NB4 (cell line): ENCODE data around the gene CLTA.

ENCODE experiments used
- DNase-seq: peaks from one replicate; pipeline ENCODE4 v3.0.0; 2010; ENCODE audit warnings: low read depth
- H3K4me3 ChIP-seq: one replicate; pipeline ENCODE4 v1.5.1; 2011; ENCODE audit warnings: mild to moderate bottlenecking, low read depth, low read length, moderate library complexity
- CTCF ChIP-seq: IDR thresholded peaks from one replicate; pipeline ENCODE4 v1.5.1; 2012; ENCODE audit warnings: low read depth, low read length
- MAX ChIP-seq: IDR thresholded peaks from 2 replicates; pipeline ENCODE4 v1.6.1; 2011; ENCODE audit warnings: low read depth, low read length
- MYC ChIP-seq: IDR thresholded peaks from 2 replicates; pipeline ENCODE4 v1.6.1; 2011; ENCODE audit warnings: low read depth, low read length
- POLR2A ChIP-seq: IDR thresholded peaks from 2 replicates; pipeline ENCODE4 v1.6.1; 2011; ENCODE audit warnings: mild to moderate bottlenecking; ENCODE audit not compliant: insufficient read length; ENCODE audit errors: extremely low read depth

CLTA gene

GRCh38 chr9:36250079-36250478, 59.4 kb downstream of the CLTA start:
- DNase-seq: no peak
- H3K4me3 ChIP-seq: no peak overlapping the region
- no peak for TF ChIP-seq MYC
- TF ChIP-seq MAX: no peak
- TF ChIP-seq CTCF: no peak
- no peak for TF ChIP-seq POLR2A

- H3K4me3 ChIP-seq: no peak overlapping the region
- DNase-seq: no peak
- TF ChIP-seq POLR2A: no peak
- TF ChIP-seq MAX: no peak
Observed at GRCh38 chr9:36251428-36251827, 60.7 kb downstream of the CLTA start.

- peak; percentile 92 for DNase-seq
- peak within 1 kb of the TSS; percentile 68 for H3K4me3 ChIP-seq
- TF ChIP-seq MYC: peak; percentile 62; the same call in 1 of the 2 replicates
- no peak for TF ChIP-seq CTCF
- peak; percentile 74 for TF ChIP-seq POLR2A
- peak; percentile 72 for TF ChIP-seq MAX
Observed at GRCh38 chr9:36258208-36258995, 67.7 kb downstream of the CLTA start, which contains the start of gene GNE. TSS of gene GNE (minus strand) at chr9:36258448. CDS start at chr9:36249355, 9,093 bp downstream.

- H3K4me3 ChIP-seq: peak overlapping the region; percentile 68
- DNase-seq: peak; percentile 11
- TF ChIP-seq MYC (no peak), CTCF (no peak), POLR2A (no peak), MAX (no peak)
Observed at GRCh38 chr9:36258996-36259533, 68.3 kb downstream of the CLTA start.
